GM19351 (cell line): ENCODE data around the gene FBXO40.

Source experiments
- ATAC-seq: cut with Tn5 transposase; IDR thresholded peaks from one replicate; pipeline ENCODE4 v1.9.1; 2021; ENCODE audit warnings: mild to moderate bottlenecking, moderate library complexity; ENCODE audit not compliant: unreplicated experiment

The FBXO40 gene

GRCh38 chr3:121606106-121606505 is 12.9 kb downstream of the FBXO40 start:
- ATAC-seq, result no peak

GRCh38 chr3:121619691-121620090 is 26.5 kb downstream of the FBXO40 start:
- ATAC-seq, result no peak

GRCh38 chr3:121621491-121621890 is 28.3 kb downstream of the FBXO40 start:
- ATAC-seq, result no peak

GRCh38 chr3:121624147-121624899 is 31.1 kb downstream of the FBXO40 start:
- ATAC-seq, result no peak

GRCh38 chr3:121626495-121626894 is 33.3 kb downstream of the FBXO40 start:
- no peak for ATAC-seq

GRCh38 chr3:121627211-121627610 is 34.0 kb downstream of the FBXO40 start:
- no peak for ATAC-seq

- no peak for ATAC-seq
Observed at GRCh38 chr3:121627622-121628021, 34.4 kb downstream of the FBXO40 start.

- ATAC-seq, result no peak
Observed at GRCh38 chr3:121629601-121630000, 36.4 kb downstream of the FBXO40 start.

- no peak for ATAC-seq
Observed at GRCh38 chr3:121630355-121630754, 37.2 kb downstream of the FBXO40 start.

GRCh38 chr3:121637922-121638321 is 44.7 kb downstream of the FBXO40 start:
- no peak for ATAC-seq

GRCh38 chr3:121641127-121641526 is 47.9 kb downstream of the FBXO40 start:
- ATAC-seq, result no peak

GRCh38 chr3:121642601-121643314 is 49.6 kb downstream of the FBXO40 start:
- no peak for ATAC-seq

GRCh38 chr3:121645054-121645453 is 51.9 kb downstream of the FBXO40 start:
- no peak for ATAC-seq

GRCh38 chr3:121648219-121648958 is 55.2 kb downstream of the FBXO40 start:
- ATAC-seq, result no peak

GRCh38 chr3:121649645-121650044 is 56.5 kb downstream of the FBXO40 start:
- no peak for ATAC-seq

GRCh38 chr3:121651684-121652083 is 58.5 kb downstream of the FBXO40 start:
- no peak for ATAC-seq

- peak; percentile 79 for ATAC-seq
Observed at GRCh38 chr3:121654493-121655385, 61.6 kb downstream of the FBXO40 start.

GRCh38 chr3:121658716-121659435 is 65.7 kb downstream of the FBXO40 start:
- no peak for ATAC-seq

GRCh38 chr3:121659586-121659985 is 66.4 kb downstream of the FBXO40 start:
- ATAC-seq, result no peak
